ENCODE data around the gene PASK. TPM values are rescaled to one million over a fixed set of nuclear protein-coding genes. Genes with fewer than 3 reads are reported as not detected.

Gene PASK
- total RNA-seq, 2 donors from 2014 or later = 0.98 to 1.1 TPM

GRCh38 chr2:241160318-241160717 lies 11.0 kb upstream of the PASK start:
- no peaks in the 10 kb centered on the region for H3K27me3 ChIP-seq
- DNase-seq (ENCODE audit: low spot score) = no peak
- H3K27ac ChIP-seq = no peak overlapping the region
- H3K4me3 ChIP-seq = no peak overlapping the region
- no peak for TF ChIP-seq CTCF (IDR thresholded peaks at IDR 0.05)
- no peaks in the 10 kb centered on the region for H3K9me3 ChIP-seq
- H3K36me3 ChIP-seq = peaks cover 44% of the 10 kb centered on the region
- peaks cover 0 to 22% of the 10 kb centered on the region in 2 donors for H3K4me1 ChIP-seq

- H3K36me3 ChIP-seq = peaks cover 32% of the 10 kb centered on the region
- no peaks in the 10 kb centered on the region for H3K9me3 ChIP-seq
- no peaks in the 10 kb centered on the region for H3K27me3 ChIP-seq
- TF ChIP-seq CTCF (IDR thresholded peaks at IDR 0.05) = no peak
- no peak for DNase-seq (ENCODE audit: low spot score)
- H3K4me1 ChIP-seq = peaks cover 0 to 22% of the 10 kb centered on the region in 2 donors
- no peak overlapping the region for H3K4me3 ChIP-seq
- H3K27ac ChIP-seq = no peak overlapping the region
Observed at GRCh38 chr2:241159116-241159515, 9.8 kb upstream of the PASK start.

GRCh38 chr2:241158546-241158900 lies 9.3 kb upstream of the PASK start:
- TF ChIP-seq CTCF (IDR thresholded peaks at IDR 0.05) = no peak
- Histone ChIP-seq H3K27ac (no peak overlapping the region), H3K9me3 (no peaks in the 10 kb centered on the region), H3K4me1 (peaks cover 0 to 22% of the 10 kb centered on the region in 2 donors), H3K36me3 (peaks cover 26% of the 10 kb centered on the region), H3K27me3 (no peaks in the 10 kb centered on the region), H3K4me3 (no peak overlapping the region)
- no peak for DNase-seq (ENCODE audit: low spot score)

GRCh38 chr2:241157841-241158545 lies 8.7 kb upstream of the PASK start:
- Histone ChIP-seq H3K27me3 (no peaks in the 10 kb centered on the region), H3K36me3 (peaks cover 25% of the 10 kb centered on the region), H3K9me3 (no peaks in the 10 kb centered on the region), H3K4me3 (no peak overlapping the region), H3K4me1 (peaks cover 0 to 18% of the 10 kb centered on the region in 2 donors), H3K27ac (no peak overlapping the region)
- no peak for DNase-seq (ENCODE audit: low spot score)
- no peak for TF ChIP-seq CTCF (IDR thresholded peaks at IDR 0.05)

GRCh38 chr2:241156971-241157441 lies 7.7 kb upstream of the PASK start:
- Histone ChIP-seq H3K4me3 (no peak overlapping the region), H3K27ac (no peak overlapping the region), H3K27me3 (no peaks in the 10 kb centered on the region), H3K36me3 (peaks cover 25% of the 10 kb centered on the region), H3K9me3 (no peaks in the 10 kb centered on the region), H3K4me1 (peaks cover 0 to 8% of the 10 kb centered on the region in 2 donors)
- DNase-seq (ENCODE audit: low spot score) = no peak
- TF ChIP-seq CTCF (IDR thresholded peaks at IDR 0.05) = no peak

- Histone ChIP-seq H3K4me1 (peaks cover 0 to 6% of the 10 kb centered on the region in 2 donors), H3K9me3 (no peaks in the 10 kb centered on the region), H3K27ac (no peak overlapping the region), H3K27me3 (no peaks in the 10 kb centered on the region), H3K4me3 (no peak overlapping the region), H3K36me3 (peaks cover 25% of the 10 kb centered on the region)
- DNase-seq (ENCODE audit: low spot score) = no peak
- no peak for TF ChIP-seq CTCF (IDR thresholded peaks at IDR 0.05)
Observed at GRCh38 chr2:241155936-241156335, 6.7 kb upstream of the PASK start.

Data from right atrium auricular region (tissue), 2 donors.